Duodenal mucosa (tissue), 2 donors: ENCODE measurements around the gene RASGRF2.
"Not testable (repeated sequence)": the region's sequence is repeated elsewhere in the genome, so short reads cannot be mapped to it uniquely, and the experiment has no call there.

Source experiments
- H3K27ac ChIP-seq: one replicate; pipeline ENCODE4 v1.7.0; 2013; ENCODE audit warnings: low read depth, low read length
- H3K27me3 ChIP-seq, 2 donors: one replicate each; pipeline ENCODE4 v1.7.0; 2013; ENCODE audit warnings: low read length in 2 of 2, control low read depth in 1 of 2; ENCODE audit not compliant: insufficient read depth in 2 of 2, control insufficient read depth in 1 of 2
- H3K36me3 ChIP-seq, 2 donors: one replicate each; pipeline ENCODE4 v1.7.0; 2013; ENCODE audit warnings: low read length in 2 of 2, control low read depth in 1 of 2; ENCODE audit not compliant: insufficient read depth in 2 of 2, control insufficient read depth in 1 of 2
- H3K4me1 ChIP-seq, 2 donors: one replicate each; pipeline ENCODE4 v1.7.0; 2013; ENCODE audit warnings: low read length in 2 of 2, control low read depth in 1 of 2; ENCODE audit not compliant: insufficient read depth in 2 of 2, control insufficient read depth in 1 of 2
- H3K4me3 ChIP-seq, 2 donors: one replicate each; pipeline ENCODE4 v1.7.0; 2013; ENCODE audit warnings: low read length in 2 of 2, low read depth in 1 of 2
- H3K9ac ChIP-seq, 2 donors: one replicate each; pipeline ENCODE4 v1.7.0; 2013; ENCODE audit warnings: low read length in 2 of 2, low read depth in 1 of 2
- H3K9me3 ChIP-seq, 2 donors: one replicate each; pipeline ENCODE4 v1.7.0; 2013; ENCODE audit warnings: low read length in 2 of 2, control low read depth in 1 of 2; ENCODE audit not compliant: control insufficient read depth in 1 of 2

Gene RASGRF2

DNA sequence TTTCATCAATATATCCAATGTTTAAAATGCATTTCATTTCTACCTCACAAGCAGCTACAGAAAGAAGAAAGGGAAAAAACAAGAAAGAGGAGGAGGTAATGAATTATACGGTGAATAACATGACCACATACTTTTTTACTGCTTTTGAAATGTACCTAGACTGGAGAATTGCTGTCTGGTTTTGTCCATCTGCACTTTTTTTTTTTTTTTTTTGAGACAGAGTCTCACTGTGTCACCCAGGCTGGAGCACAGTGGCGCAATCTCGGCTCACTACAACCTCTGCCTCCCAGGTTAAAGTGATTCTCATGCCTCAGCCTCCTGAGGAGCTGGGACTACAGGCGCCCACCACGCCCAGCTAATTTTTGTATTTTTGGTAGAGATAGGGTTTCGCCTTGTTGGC, 58.4 kb downstream of the RASGRF2 start:
- H3K4me3 ChIP-seq, H3K4me1 ChIP-seq, H3K27me3 ChIP-seq, H3K9me3 ChIP-seq, H3K27ac ChIP-seq, H3K9ac ChIP-seq, H3K36me3 ChIP-seq: not testable (repeated sequence)

DNA sequence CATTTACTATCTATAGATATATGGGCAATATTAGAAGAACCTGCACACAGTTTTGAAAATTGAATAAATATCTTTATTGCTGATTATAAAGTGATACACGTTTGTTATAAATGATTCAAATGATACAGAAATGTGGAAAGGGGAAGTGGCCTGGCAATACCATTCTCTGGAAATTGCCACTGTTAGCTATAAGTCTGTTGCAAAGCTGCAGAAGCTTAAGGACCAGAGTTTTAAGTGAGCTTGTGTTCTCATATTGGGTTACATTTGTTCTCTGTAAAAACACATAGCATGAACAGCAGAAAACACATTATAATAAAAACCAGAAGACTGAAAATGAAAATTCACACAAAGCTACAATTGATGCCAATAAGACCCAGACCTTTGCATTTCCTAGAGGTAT, 59.6 kb downstream of the RASGRF2 start:
- Histone ChIP-seq H3K4me1 (no peaks in the 10 kb centered on the region), H3K27me3 (no peaks in the 10 kb centered on the region), H3K9ac (no peak overlapping the region), H3K4me3 (no peak overlapping the region), H3K27ac (no peak overlapping the region), H3K9me3 (no peaks in the 10 kb centered on the region), H3K36me3 (no peaks in the 10 kb centered on the region)

DNA sequence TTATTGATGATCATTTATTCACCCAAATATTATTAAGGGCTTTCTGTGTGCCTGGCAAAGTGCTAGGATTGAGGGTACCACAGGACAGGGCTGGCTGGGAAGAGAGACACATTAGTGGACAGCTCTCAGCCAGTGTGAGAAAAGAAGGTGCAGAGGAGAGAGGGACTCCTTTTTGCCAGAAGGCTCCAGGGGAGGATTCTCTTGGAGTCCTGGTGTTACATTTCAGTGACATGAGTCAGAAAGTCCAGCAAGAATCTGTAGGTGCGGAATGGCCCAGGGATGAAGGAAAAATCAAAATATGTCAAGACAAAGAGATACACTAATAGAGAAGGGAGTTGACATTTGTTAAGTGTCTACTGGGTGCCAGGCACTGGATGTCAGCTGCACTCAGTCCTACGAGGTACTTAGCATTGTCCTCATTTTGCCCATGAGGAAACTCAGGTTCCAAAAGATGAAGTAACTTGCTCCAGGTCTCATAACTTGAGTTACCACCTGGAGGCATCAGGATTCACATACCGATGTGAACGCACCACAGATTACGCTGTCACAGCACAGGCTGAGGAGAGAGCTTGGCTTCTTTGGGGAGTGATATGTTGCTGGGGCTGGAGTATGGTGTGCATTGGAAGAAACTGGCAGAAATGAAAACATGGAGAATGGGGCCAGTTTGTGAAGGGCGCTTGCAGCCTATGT, 60.5 kb downstream of the RASGRF2 start:
- Histone ChIP-seq H3K27ac (no peak overlapping the region), H3K9me3 (no peaks in the 10 kb centered on the region), H3K4me3 (no peak overlapping the region), H3K36me3 (no peaks in the 10 kb centered on the region), H3K27me3 (no peaks in the 10 kb centered on the region), H3K9ac (no peak overlapping the region), H3K4me1 (no peaks in the 10 kb centered on the region)

DNA sequence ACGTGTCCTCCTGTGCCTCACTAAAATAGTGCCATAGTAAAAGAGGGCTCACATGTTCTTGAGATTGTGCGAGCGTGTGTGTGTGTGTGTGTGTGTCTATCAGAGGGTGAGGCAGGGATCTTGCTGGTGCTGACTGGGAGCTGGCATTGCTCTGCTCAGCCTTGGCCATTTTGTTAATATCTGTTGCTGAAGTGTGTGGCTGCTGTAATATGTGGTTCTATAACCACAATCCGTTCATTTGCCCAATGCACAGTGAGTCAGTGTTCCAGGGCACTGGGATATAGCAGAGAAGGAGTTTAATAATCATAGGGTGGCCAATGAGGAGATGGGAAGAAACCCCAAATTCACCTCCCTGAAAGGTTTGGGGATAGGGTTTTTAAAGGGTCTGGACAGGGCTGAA, 61.3 kb downstream of the RASGRF2 start:
- no peak overlapping the region for H3K27ac ChIP-seq
- H3K9me3 ChIP-seq: no peaks in the 10 kb centered on the region
- no peaks in the 10 kb centered on the region for H3K27me3 ChIP-seq
- H3K9ac ChIP-seq: no peak overlapping the region
- no peaks in the 10 kb centered on the region for H3K36me3 ChIP-seq
- no peaks in the 10 kb centered on the region for H3K4me1 ChIP-seq
- H3K4me3 ChIP-seq: no peak overlapping the region

DNA sequence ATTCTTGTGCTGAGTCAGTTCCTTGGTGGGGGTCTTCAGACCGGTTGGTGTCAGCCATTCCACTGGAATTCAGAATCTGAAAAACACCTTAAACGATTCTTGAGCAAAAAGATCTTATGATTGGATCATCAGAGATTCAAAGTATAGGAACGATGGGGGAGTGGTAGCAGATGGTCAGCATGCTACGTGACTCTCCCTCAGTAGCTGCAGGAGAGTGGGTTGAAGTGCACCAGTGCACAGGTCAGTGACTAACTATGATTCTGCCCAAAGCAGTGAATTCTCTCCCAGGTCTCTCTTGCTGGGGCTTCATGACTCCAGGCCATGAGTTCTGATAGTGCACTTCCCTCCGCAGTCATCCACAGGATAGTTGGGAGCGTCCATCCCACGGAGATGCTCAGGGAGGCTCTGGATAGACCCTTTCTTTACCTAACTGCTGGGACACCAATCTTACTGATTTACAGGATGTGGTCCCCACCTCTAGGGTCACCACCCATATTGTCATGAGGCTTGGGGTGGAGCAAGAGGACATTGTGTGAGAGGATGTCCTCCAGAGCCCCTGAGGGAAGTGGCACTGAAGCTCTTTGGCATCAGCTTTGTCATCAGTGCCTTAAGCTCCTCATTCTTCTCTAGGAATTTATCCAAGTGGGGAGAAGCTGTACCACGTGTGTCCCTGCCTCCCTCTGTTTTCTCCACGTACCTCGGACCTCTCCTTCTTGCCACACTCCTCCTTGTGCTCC, 62.0 kb downstream of the RASGRF2 start:
- Histone ChIP-seq H3K4me1 (no peaks in the 10 kb centered on the region), H3K27ac (no peak overlapping the region), H3K36me3 (no peaks in the 10 kb centered on the region), H3K4me3 (no peak overlapping the region), H3K9ac (no peak overlapping the region), H3K9me3 (no peaks in the 10 kb centered on the region), H3K27me3 (no peaks in the 10 kb centered on the region)

DNA sequence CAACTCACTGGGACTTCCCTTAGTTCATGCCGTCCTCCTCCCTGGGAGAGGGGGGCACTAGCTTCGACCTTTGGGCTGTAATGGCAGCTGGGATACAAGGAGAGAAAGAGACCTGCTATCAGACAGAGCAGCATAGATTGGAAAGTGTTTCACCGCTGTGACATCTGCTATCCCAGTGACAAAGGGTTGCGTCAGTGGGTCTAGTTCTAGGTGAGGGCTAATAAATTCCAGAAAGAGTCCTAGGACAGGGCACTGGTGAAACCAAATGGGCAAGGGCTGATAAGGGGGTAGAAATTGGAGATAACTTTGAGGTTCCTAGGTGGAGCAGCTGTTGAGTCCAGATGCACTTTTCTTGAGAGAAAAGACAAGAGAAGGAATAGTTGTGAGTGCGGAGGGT, 62.5 kb downstream of the RASGRF2 start:
- Histone ChIP-seq H3K27ac (no peak overlapping the region), H3K9me3 (no peaks in the 10 kb centered on the region), H3K36me3 (no peaks in the 10 kb centered on the region), H3K4me3 (no peak overlapping the region), H3K27me3 (no peaks in the 10 kb centered on the region), H3K4me1 (no peaks in the 10 kb centered on the region), H3K9ac (no peak overlapping the region)

DNA sequence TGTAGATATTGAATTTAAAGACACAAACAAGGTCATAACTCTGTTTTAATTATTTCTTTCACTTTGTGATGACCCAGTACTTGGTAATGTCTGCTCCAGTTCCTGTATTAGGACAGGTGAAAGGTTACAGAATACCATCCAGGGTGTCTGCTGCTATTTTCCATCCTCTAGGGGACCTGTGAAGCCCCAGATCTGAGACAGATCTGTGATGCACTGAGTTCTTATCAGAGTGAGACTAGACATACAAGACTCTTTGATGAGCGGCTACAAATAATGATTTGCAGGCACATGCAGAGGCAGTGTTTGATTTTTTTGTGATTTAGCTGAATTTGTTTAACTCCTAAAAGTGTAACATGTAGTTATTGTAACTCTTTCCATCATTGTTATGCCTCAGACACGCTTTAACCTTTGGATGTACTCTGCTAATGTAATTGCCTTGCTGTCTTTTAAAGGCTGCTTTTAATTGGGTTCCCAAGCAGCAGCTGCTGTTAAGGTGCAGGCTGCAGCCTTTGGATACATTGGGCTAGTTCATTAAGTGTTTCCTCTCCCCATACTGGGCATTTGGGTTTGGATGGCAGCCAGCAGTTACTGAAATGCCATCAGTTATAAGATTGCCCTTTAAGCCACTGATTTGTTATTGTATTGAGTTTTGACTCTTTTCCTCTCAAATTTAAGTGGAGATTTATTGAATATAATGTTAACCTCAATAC, 63.3 kb downstream of the RASGRF2 start:
- H3K4me1 ChIP-seq: no peaks in the 10 kb centered on the region
- H3K27ac ChIP-seq: no peak overlapping the region
- no peaks in the 10 kb centered on the region for H3K27me3 ChIP-seq
- H3K9me3 ChIP-seq: no peaks in the 10 kb centered on the region
- H3K4me3 ChIP-seq: no peak overlapping the region
- H3K36me3 ChIP-seq: no peaks in the 10 kb centered on the region
- H3K9ac ChIP-seq: no peak overlapping the region

DNA sequence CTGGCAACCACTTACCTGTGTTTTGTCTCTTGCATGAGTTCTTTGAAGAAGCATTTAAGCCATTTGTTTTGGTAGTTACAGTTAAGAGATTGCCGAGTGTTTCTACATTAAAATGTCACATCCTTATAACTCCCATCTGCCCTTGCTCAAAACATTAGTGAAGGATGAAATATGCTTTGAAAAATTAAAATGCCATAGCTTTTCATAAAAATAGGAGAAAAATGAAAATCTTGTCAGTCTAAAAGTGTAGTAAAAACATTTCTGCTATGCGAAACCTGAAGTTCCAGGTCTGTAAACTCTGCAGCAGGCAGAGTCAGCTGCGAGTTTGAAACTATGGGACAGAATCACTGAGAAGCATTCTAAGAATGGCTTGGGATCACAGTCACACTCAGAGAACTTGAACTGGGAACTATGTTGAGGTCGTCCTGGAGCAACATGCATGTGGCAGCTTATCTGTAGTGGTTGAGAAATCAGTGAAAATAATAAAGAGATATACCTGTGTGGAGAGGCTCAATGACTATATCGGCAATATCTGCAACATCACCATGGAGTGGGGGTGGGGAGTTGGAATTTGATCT, 67.4 kb downstream of the RASGRF2 start:
- no peaks in the 10 kb centered on the region for H3K9me3 ChIP-seq

DNA sequence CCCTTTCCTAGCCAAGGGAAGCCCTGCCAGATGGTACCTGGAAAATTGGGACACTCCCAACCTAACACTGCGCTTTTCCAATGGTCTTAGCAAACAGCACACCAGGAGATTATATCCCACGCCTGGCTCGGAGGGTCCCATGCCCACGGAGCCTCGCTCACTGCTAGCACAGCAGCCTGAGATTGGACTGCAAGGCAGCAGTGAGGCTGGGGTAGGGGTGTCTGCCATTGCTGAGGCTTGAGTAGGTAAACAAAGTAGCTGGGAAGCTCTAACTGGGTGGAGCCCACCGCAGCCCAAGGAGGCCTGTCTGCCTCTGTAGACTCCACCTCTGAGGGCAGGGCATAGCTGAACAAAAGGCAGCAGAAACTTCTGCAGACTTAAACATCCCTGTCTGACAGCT, 68.7 kb downstream of the RASGRF2 start:
- H3K27ac ChIP-seq, H3K4me1 ChIP-seq, H3K27me3 ChIP-seq, H3K4me3 ChIP-seq, H3K9ac ChIP-seq, H3K36me3 ChIP-seq, H3K9me3 ChIP-seq: not testable (repeated sequence)

More for the DNA sequence above, 67.4 kb downstream of the RASGRF2 start:
- H3K27ac ChIP-seq: no peak overlapping the region
- no peaks in the 10 kb centered on the region for H3K4me1 ChIP-seq
- no peak overlapping the region for H3K4me3 ChIP-seq
- H3K36me3 ChIP-seq: no peaks in the 10 kb centered on the region
- no peak overlapping the region for H3K9ac ChIP-seq
- H3K27me3 ChIP-seq: no peaks in the 10 kb centered on the region

DNA sequence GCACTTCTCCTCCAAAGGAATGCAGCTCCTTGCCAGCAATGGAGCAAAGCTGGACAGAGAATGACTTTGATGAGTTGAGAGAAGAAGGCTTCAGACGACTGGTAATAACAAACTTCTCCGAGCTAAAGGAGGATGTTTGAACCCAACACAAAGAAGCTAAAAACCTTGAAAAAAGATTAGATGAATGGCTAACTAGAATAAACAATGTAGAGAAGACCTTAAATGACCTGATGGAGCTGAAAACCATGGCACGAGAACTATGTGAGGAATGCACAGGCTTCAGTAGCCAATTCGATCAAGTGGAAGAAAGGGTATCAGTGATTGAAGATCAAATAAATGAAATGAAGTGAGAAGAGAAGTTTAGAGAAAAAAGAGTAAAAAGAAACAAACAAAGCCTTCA, 69.6 kb downstream of the RASGRF2 start:
- H3K27me3 ChIP-seq, H3K9ac ChIP-seq, H3K36me3 ChIP-seq, H3K4me3 ChIP-seq, H3K4me1 ChIP-seq, H3K9me3 ChIP-seq, H3K27ac ChIP-seq: not testable (repeated sequence)
